ENCODE data around the gene CHRNG. TPM values are rescaled to one million over a fixed set of nuclear protein-coding genes. Genes with fewer than 3 reads are reported as not detected.

The CHRNG gene
- total RNA-seq, 1 donor from 2014 or later = 0.87 TPM

DNA sequence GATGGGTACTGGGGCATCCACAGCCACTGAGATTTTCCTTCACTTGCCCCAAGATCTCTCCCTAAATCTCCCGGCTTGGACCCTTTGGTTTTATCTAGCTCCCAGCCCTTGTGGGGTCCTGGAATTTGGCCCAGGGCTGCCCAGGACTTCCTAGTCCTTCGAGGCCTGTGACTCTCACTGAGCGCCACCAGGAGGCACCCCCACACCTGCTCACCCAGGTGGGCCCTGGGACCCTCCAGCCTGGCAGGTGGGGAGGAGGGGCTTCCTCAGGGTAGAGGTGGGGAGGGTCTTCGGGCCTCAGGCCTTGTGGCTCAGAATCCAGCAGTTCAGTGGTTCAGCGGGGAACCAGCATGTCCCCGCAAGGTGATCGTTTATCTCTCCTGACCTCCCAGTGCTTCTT is 31.2 kb upstream of the CHRNG start:
- no peak overlapping the region for H3K27ac Mint-ChIP-seq
- H3K4me3 Mint-ChIP-seq = no peak overlapping the region
- H3K9me3 Mint-ChIP-seq = no peaks in the 10 kb centered on the region
- DNase-seq (ENCODE audit: extremely low spot score, unreplicated experiment) = no peak
- TF ChIP-seq, protein P1, sequence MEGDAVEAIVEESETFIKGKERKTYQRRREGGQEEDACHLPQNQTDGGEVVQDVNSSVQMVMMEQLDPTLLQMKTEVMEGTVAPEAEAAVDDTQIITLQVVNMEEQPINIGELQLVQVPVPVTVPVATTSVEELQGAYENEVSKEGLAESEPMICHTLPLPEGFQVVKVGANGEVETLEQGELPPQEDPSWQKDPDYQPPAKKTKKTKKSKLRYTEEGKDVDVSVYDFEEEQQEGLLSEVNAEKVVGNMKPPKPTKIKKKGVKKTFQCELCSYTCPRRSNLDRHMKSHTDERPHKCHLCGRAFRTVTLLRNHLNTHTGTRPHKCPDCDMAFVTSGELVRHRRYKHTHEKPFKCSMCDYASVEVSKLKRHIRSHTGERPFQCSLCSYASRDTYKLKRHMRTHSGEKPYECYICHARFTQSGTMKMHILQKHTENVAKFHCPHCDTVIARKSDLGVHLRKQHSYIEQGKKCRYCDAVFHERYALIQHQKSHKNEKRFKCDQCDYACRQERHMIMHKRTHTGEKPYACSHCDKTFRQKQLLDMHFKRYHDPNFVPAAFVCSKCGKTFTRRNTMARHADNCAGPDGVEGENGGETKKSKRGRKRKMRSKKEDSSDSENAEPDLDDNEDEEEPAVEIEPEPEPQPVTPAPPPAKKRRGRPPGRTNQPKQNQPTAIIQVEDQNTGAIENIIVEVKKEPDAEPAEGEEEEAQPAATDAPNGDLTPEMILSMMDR (conservative IDR thresholded peaks at IDR 0.05) = no peak
- peaks cover 58% of the 10 kb centered on the region for H3K27me3 Mint-ChIP-seq
- no peaks in the 10 kb centered on the region for H3K36me3 Mint-ChIP-seq
- peaks cover 10% of the 10 kb centered on the region for H3K4me1 Mint-ChIP-seq (ENCODE audit: unreplicated experiment)

DNA sequence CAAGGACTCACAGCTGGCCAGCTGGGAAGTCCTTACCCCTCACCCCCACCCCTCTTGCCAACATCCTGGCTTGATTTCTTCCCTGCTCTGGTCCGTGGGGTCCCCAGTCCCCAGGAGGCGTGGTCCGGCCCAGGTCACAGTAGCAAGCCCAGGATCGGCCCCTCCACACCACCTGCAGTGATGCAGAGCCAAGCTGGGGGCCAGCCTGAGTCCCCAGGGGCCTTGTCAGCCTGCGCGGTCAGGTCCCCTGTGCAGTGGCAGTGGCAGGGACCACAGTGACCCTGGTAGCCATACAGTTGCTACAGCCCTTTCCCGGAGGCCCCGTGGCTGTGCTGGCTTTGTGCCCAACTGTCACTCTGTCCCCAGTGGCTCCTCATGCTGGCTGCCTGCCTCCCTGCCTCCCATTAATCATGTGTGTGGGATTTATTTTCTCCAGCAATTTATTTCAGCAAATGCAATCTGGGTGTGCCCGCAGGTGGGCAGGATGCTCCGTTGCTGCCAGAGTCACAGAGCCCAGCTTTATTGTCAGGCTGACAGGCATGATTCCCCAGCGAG is 28.1 kb upstream of the CHRNG start:
- no peak overlapping the region for H3K4me3 Mint-ChIP-seq
- no peaks in the 10 kb centered on the region for H3K9me3 Mint-ChIP-seq
- peaks cover 35% of the 10 kb centered on the region for H3K27me3 Mint-ChIP-seq
- H3K36me3 Mint-ChIP-seq = no peaks in the 10 kb centered on the region
- TF ChIP-seq, protein P1 (conservative IDR thresholded peaks at IDR 0.05) = no peak
- no peak overlapping the region for H3K27ac Mint-ChIP-seq
- DNase-seq (ENCODE audit: extremely low spot score, unreplicated experiment) = no peak
- H3K4me1 Mint-ChIP-seq (ENCODE audit: unreplicated experiment) = peaks cover 6% of the 10 kb centered on the region

DNA sequence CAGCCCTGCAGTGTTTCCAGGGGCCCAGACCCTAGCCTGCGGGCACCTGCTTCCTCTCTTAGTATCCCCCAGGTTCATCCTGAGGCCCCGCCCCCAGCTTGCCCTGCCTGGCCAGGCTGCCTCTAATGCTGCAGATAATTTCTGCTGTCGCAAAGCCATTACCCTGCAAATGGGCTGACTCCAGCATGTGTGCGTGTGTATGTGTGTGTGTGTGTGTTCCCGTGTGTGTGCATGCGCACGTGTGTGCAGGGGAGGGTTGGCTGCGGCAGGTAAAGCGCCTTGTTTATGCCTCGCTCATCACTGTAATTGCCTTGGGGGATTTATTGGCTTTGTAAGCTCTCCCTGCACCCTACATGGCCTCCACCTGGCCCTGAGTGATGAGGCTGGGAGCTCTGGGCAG is 26.9 kb upstream of the CHRNG start:
- Mint-ChIP-seq H3K36me3 (no peaks in the 10 kb centered on the region), H3K9me3 (no peaks in the 10 kb centered on the region), H3K4me3 (no peak overlapping the region), H3K27me3 (peaks cover 36% of the 10 kb centered on the region), H3K27ac (no peak overlapping the region), H3K4me1 (ENCODE audit: unreplicated experiment) (peaks cover 12% of the 10 kb centered on the region)
- TF ChIP-seq, protein P1 (conservative IDR thresholded peaks at IDR 0.05) = no peak
- DNase-seq (ENCODE audit: extremely low spot score, unreplicated experiment) = no peak

DNA sequence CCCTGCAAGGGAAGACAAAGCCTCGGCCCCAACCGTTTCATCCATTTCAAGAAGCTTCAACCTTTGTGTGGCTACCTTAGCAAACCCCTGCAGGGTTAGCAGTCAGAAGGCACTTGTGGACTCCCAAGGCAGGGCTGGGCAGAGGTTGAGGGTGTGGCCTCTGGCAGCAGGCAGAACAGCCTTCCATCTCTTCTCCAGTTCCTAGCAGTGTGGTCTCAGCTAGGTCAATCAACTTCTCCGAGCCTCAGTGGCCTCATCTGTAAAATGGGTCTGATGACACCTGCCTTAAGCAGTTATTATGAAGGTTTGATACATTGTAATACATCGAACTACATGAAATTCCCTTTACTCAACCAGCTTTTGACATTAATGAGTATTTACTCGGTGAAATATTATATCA is 26.1 kb upstream of the CHRNG start:
- no peak for DNase-seq (ENCODE audit: extremely low spot score, unreplicated experiment)
- H3K4me1 Mint-ChIP-seq (ENCODE audit: unreplicated experiment) = peaks cover 12% of the 10 kb centered on the region
- no peaks in the 10 kb centered on the region for H3K9me3 Mint-ChIP-seq
- no peak overlapping the region for H3K27ac Mint-ChIP-seq
- TF ChIP-seq, protein P1 (conservative IDR thresholded peaks at IDR 0.05) = no peak
- H3K36me3 Mint-ChIP-seq = no peaks in the 10 kb centered on the region
- H3K27me3 Mint-ChIP-seq = peaks cover 34% of the 10 kb centered on the region
- H3K4me3 Mint-ChIP-seq = no peak overlapping the region

DNA sequence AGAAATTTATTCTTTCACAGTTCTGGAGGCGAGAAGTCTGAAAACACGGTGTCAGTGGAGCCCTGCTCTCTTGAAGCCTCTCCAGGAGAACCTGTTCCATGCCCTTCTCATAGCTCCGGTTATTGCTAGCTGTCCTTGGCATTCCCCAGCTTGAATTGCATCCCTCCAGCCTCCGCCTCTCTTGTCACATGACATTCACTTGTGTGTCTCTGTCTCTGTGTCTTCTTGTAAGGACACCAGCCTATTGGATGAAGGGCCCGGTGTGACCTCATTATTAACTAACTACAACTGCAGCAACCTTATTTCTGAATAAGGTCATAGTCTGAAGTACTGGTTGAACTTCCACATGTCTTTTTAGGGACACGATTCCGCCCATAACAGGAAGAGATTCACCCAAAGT is 23.9 kb upstream of the CHRNG start:
- TF ChIP-seq, protein P1 (conservative IDR thresholded peaks at IDR 0.05) = no peak
- no peak for DNase-seq (ENCODE audit: extremely low spot score, unreplicated experiment)
- Mint-ChIP-seq H3K4me1 (ENCODE audit: unreplicated experiment) (peaks cover 18% of the 10 kb centered on the region), H3K27ac (no peak overlapping the region), H3K36me3 (no peaks in the 10 kb centered on the region), H3K27me3 (peaks cover 35% of the 10 kb centered on the region), H3K9me3 (no peaks in the 10 kb centered on the region), H3K4me3 (no peak overlapping the region)

DNA sequence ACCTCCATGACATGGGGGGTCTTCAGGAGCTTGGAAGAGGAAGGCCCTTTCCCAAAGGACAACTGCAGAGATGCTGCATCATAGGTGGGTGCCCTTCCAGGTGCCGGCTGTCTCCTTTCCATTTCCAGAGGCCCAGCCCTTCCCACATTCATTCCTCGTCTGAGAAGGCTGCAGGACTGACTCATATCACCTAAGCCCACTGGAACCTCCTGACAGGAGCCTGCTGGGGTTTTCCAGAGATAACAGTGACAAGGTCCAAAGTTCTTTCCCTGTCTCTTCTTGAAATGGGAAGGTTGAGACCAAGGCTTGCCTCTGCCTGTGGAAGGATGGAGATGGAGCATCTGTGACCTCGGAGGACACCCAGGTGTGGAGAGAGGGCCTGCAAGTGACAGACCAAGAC is 22.9 kb upstream of the CHRNG start:
- H3K4me1 Mint-ChIP-seq (ENCODE audit: unreplicated experiment) = peaks cover 18% of the 10 kb centered on the region
- no peaks in the 10 kb centered on the region for H3K36me3 Mint-ChIP-seq
- TF ChIP-seq, protein P1 (conservative IDR thresholded peaks at IDR 0.05) = no peak
- H3K27ac Mint-ChIP-seq = no peak overlapping the region
- no peaks in the 10 kb centered on the region for H3K9me3 Mint-ChIP-seq
- peaks cover 40% of the 10 kb centered on the region for H3K27me3 Mint-ChIP-seq
- no peak for DNase-seq (ENCODE audit: extremely low spot score, unreplicated experiment)
- no peak overlapping the region for H3K4me3 Mint-ChIP-seq
